HG02973 (cell line): ENCODE measurements around the gene PXMP2.

Experiments
- ATAC-seq: cut with Tn5 transposase; IDR thresholded peaks from one replicate; pipeline ENCODE4 v1.9.1; 2021; ENCODE audit warnings: moderate library complexity; ENCODE audit not compliant: unreplicated experiment

The PXMP2 gene

DNA sequence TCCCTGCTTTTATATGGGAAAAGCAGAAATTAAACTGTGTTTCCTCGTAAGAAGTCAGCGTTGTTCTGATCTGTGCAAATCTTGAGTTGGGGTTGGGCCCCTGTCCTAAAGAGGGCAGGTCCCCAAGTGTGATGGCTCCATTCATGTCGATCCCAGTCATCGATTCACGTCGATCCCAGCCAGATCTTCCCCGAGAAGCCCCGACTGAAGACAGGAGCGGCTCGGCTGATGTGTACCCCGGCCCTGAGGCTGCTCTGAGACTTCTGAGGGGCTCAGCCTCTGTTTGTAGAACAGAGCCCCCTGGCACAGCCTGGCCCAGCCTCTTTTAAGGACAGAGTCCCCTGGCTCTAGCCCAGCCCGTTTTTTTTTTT is 32.6 kb downstream of the PXMP2 start:
- ATAC-seq: no peak

DNA sequence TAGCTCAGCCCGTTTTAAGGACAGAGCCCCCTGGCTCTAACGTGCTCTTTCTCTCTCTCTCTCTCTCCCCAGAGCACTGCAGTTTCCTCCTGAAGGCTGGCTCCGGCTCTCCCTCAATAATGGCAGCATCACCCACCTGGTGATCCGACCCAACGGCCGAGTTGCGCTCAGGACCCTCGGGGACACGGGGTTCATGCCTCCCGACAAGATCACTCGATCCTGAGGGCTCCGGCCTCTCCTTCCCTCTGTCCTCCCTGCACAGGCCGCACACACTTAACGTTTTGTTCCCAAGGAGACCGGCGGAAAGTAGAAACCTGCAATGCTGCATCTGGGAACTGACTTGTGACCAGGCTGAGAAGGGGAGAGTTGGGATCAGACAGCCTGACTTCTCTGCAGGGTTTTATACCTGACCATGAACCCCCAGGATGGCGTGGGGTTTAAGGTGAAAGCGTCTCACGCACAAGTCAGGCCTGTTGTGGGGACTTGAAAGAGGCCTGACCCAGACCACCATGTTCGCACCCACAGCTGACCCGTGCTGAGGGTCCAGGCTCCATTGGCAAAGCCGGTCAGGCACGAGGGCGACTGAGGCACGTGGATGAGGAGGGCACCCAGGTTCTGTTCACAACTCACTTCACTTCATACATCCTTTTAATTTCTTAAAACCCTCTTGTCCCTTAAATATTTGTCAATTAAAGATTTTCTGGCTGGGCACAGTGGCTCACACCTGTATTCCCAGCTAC is 33.4 kb downstream of the PXMP2 start:
- ATAC-seq: no peak

- ATAC-seq: no peak
Measured at GRCh38 chr12:132723015-132723763, 35.8 kb downstream of the PXMP2 start.

GRCh38 chr12:132723764-132724140 is 36.4 kb downstream of the PXMP2 start:
- ATAC-seq: no peak

DNA sequence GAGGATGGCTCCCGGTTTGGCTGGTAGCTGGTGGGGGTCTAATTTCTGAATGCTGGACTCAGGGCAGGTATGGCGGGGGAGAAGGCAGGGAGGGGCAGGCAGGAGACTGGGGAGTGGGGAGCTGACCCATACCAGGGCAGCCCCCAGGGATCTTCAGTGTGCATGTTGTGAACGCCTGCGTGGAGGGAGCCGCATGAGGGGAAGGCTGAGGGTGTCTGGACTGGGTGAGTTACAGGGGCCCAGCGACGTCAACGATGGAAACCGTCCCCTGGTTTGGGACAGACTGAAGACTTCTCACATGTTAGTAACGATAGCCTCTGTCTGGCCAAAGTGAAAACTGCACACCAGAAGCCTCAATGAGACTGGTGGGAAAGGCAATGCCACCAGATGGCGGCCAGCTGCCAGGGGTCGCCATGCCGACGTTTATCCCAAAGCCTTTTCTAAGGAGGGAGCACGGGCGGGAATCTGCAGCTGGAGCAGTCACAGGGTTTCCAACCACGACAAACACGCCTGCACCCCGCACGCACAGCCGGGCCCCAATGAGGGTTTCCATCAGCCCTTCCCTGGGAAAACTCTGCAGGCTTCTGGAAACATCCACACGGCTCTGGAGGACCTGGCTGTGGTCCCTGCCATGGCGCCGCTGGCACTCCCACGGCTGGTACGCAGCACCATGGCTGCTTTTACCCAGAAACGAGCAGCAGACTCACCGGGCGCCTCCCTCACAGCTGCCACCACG is 37.3 kb downstream of the PXMP2 start:
- ATAC-seq: no peak

GRCh38 chr12:132726386-132726785 is 39.0 kb downstream of the PXMP2 start:
- no peak for ATAC-seq

- no peak for ATAC-seq
Measured at GRCh38 chr12:132727091-132727794, 39.9 kb downstream of the PXMP2 start.

- ATAC-seq: no peak
Measured at GRCh38 chr12:132728502-132728901, 41.1 kb downstream of the PXMP2 start.

DNA sequence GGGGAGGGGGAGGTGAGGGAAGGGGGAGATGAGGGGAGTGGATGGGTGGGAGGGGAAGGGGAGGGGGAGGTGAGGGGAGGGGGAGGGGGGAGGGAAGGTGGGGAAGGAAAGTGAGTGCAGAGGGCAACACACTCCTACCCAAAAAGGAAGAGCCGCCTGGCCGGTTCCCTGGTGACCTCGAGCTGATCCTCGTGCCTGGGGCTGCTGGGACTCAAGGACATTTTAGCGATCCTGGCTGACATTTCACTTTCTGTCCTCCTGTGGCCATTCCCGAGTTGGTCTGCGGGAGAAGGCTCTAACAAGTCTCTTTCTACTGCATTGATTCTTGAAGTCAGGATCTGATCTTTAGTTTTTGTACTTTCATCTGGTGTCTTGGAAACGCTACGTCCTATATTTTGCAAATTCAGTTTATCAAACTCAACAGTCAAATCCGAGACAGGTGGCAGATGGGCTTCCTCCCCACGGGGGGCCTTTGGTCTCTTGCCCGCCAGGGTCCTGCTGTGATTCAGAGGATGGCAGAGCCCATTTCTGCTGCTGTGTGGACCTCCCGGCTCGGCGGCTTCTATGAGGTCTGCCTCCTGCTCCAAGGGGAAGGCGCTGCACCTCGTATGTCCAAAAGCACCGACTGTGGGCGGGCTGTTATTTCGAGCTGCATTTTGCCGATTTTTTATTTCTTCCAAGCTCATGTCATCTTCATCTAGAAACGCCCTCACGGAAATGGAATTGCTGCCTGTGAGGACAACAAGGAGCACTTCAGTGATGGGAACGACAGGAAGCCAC is 42.3 kb downstream of the PXMP2 start:
- no peak for ATAC-seq

DNA sequence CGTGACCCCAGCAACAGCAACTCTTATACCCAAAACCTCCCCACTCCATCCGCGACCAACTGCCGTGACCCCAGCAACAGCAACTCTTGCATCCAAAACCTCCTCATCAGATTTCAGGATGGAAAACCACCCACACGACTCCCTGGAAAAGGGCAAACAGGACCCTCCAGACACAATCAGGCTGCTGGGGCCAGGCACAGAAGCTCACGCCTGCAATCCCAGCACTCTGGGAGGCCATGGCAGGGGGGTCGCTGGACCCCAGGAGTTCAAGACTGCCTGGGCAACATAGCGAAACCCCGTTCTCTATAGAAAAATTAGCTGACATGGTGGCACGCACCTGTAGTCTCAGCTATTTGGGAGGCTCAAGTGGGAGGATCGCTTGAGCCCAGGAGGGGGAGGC is 43.0 kb downstream of the PXMP2 start:
- ATAC-seq: no peak

GRCh38 chr12:132731574-132731973 is 44.2 kb downstream of the PXMP2 start:
- ATAC-seq: no peak

DNA sequence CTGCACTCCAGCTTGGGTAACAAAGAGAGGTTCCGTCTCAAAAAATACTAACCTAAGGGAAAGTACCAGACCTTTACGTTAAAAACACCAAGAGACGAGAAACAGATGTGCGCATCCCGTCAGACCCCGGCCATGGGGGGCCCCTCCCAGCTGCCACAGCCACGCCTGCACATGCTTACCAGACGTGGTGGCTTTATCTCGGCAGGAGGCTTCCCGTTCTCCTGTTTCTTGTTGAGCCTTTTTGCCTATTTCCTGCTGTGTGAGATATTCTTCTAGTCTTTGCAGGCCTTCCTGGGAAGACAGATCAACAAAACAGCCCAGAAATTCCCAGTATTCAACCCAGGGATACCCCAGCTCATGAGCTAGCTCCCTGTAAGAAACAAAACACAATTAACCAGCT is 46.8 kb downstream of the PXMP2 start:
- ATAC-seq: no peak

- ATAC-seq: no peak
Measured at GRCh38 chr12:132735496-132735895, 48.1 kb downstream of the PXMP2 start.

- ATAC-seq: no peak
Measured at GRCh38 chr12:132736378-132736777, 49.0 kb downstream of the PXMP2 start.

GRCh38 chr12:132736913-132737312 is 49.5 kb downstream of the PXMP2 start:
- no peak for ATAC-seq

DNA sequence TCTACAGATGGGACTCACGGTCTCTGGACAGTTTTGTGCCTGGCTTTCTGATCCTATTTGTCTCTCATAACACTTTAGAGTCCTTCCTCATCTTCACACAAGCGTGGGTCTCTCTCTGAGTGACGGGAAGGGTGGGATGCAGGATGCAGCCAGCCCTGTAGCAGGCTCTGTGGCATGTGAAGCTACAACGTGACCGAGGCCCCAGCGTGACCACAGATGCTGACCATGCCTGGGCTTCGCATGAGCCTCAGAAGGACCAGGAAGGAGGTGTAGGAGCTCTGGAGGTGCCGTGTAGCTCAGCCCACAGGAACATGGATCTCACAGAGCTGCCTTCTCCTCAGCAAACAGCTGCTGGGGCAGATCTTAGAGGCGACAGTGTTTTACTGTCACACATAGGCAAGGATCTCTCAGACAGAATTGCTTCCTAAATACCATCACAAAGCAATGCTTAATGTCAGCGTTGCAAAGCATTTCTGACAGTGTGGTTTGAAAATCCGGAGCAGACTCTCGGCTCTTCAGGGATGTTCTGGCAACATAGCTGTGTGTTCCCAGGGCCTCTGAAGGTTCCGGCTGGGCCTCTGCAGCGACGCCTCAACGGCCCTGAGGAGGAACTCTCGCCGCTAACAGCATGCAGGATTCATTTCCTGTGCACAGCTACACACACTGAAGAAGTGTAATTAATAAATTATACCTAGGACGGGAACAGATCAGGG is 52.4 kb downstream of the PXMP2 start:
- ATAC-seq: no peak

DNA sequence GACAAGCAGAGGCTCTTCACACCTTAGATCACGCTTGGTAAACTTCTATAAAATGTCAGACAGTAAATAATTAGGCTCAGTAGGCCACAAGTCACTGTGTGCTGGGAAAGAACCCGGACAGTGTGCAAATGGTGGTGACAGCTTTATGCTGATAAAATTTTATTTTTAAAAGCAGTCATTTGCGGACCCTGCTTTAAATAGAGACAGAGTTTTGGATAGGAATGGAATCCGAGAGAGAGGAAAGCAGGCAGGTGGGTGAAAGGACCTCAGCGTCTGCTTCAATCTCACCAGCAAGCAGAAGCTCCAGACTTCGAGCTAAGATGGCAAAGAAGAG is 52.9 kb downstream of the PXMP2 start:
- ATAC-seq: no peak

DNA sequence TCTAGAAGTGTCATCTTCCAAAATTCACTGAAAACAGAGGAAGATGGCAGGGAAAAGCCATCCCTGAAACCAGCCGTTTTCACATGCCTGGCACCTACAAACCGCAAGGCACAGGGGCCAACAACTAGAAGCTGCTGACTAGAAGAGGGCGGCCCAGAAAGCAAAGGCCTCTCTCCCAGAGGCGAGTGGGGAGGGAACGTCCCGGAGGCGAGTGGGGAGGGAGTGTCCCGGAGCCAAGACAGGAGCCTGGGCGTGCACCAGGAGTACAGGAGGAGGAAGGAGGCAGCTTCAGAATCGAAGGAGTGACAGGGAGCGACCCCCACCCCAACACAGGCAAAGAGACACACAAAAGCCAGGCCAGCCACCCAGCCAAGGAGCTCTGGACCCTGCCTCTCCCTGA is 53.3 kb downstream of the PXMP2 start:
- ATAC-seq: no peak

GRCh38 chr12:132741620-132742019 is 54.2 kb downstream of the PXMP2 start:
- no peak for ATAC-seq

- ATAC-seq: no peak
Measured at GRCh38 chr12:132743831-132744230, 56.4 kb downstream of the PXMP2 start.
